Neural progenitor cell (in vitro differentiated cells): ENCODE measurements around the gene SPAG9. TPM values are rescaled to one million over a fixed set of nuclear protein-coding genes. Genes with fewer than 3 reads are reported as not detected.
A peak's percentile ranks its signal among the peaks of the same experiment; 100 is the strongest.

ENCODE experiments used
- DNase-seq: peaks from one replicate; pipeline ENCODE4 v3.0.0-alpha.2; 2016; ENCODE audit warnings: low spot score
- H2AFZ ChIP-seq: fragments of 200-600 bp; sonication (generic); replicated peaks from 2 replicates; pipeline ENCODE4 v1.6.1; 2016; ENCODE audit warnings: antibody characterized with exemption
- H3F3A ChIP-seq: fragments of 200-600 bp; sonication (generic); 2 replicates; pipeline ENCODE4 v1.6.1; 2016; ENCODE audit warnings: antibody characterized with exemption, low read depth
- H3K27ac ChIP-seq: fragments of 200-600 bp; sonication (generic); 2 replicates; pipeline ENCODE4 v1.5.1; 2016; ENCODE audit warnings: mild to moderate bottlenecking
- H3K27me3 ChIP-seq: fragments of 200-600 bp; sonication (generic); 2 replicates; pipeline ENCODE4 v1.6.1; 2016; ENCODE audit warnings: mild to moderate bottlenecking, moderate library complexity
- H3K36me3 ChIP-seq: fragments of 200-600 bp; sonication (generic); 2 replicates; pipeline ENCODE4 v1.5.1; 2016
- H3K4me1 ChIP-seq: fragments of 200-600 bp; sonication (generic); 2 replicates; pipeline ENCODE4 v1.6.1; 2016; ENCODE audit warnings: mixed run types
- H3K4me2 ChIP-seq: fragments of 200-600 bp; sonication (generic); 2 replicates; pipeline ENCODE4 v1.6.1; 2016
- H3K4me3 ChIP-seq: fragments of 200-600 bp; sonication (generic); 2 replicates; pipeline ENCODE4 v1.5.1; 2016
- H3K79me2 ChIP-seq: fragments of 200-600 bp; sonication (generic); 2 replicates; pipeline ENCODE4 v1.6.1; 2016; ENCODE audit warnings: low read depth
- H3K9ac ChIP-seq: fragments of 200-600 bp; sonication (generic); 2 replicates; pipeline ENCODE4 v1.6.1; 2016
- H3K9me3 ChIP-seq: fragments of 200-600 bp; sonication (generic); 2 replicates; pipeline ENCODE4 v1.5.1; 2016; ENCODE audit warnings: low read depth
- H4K20me1 ChIP-seq: fragments of 200-600 bp; sonication (generic); 2 replicates; pipeline ENCODE4 v1.6.1; 2016; ENCODE audit warnings: low read depth
- H3K27ac Mint-ChIP-seq: 3 replicates; pipeline ENCODE4 v1.8.0; 2021; ENCODE audit warnings: mixed read lengths
- H3K27me3 Mint-ChIP-seq: 2 replicates; pipeline ENCODE4 v1.8.0; 2022; ENCODE audit warnings: low read depth, mild to moderate bottlenecking, inconsistent platforms, moderate library complexity, mixed read lengths; ENCODE audit not compliant: insufficient read depth
- H3K36me3 Mint-ChIP-seq: 3 replicates; pipeline ENCODE4 v1.8.0; 2021; ENCODE audit warnings: mixed read lengths
- H3K4me1 Mint-ChIP-seq: 3 replicates; pipeline ENCODE4 v1.8.0; 2021; ENCODE audit warnings: mixed read lengths
- H3K4me3 Mint-ChIP-seq: 3 replicates; pipeline ENCODE4 v1.8.0; 2021; ENCODE audit warnings: mild to moderate bottlenecking, moderate library complexity, mixed read lengths
- H3K9me3 Mint-ChIP-seq: 3 replicates; pipeline ENCODE4 v1.8.0; 2020; ENCODE audit warnings: mixed read lengths
- EZH2 ChIP-seq: fragments of 200-600 bp; sonication (generic); IDR thresholded peaks from 2 replicates; pipeline ENCODE4 v1.6.1; 2017; ENCODE audit warnings: antibody characterized with exemption, mild to moderate bottlenecking, moderate library complexity
- EZH2phosphoT487 ChIP-seq: fragments of 200-600 bp; sonication (generic); IDR thresholded peaks from 2 replicates; pipeline ENCODE4 v1.6.1; 2017; ENCODE audit warnings: antibody characterized with exemption
- total RNA-seq: library from RNA; depleted of rRNA; stranded (reverse); fragments of >200 nt; gene quantifications from 2 replicates; pipeline ENCODE4 v1.2.3, GENCODE V29; 2015; ENCODE audit warnings: low replicate concordance
- TF ChIP-seq, protein P1 (sequence below): fragments of 200-600 bp; sonication (generic); IDR thresholded peaks from 2 replicates; pipeline ENCODE4 v1.5.1; 2017; ENCODE audit warnings: antibody characterized with exemption, mild to moderate bottlenecking

Gene SPAG9
- total RNA-seq, 1 donor from 2014 or later, result 99.5 TPM

DNA sequence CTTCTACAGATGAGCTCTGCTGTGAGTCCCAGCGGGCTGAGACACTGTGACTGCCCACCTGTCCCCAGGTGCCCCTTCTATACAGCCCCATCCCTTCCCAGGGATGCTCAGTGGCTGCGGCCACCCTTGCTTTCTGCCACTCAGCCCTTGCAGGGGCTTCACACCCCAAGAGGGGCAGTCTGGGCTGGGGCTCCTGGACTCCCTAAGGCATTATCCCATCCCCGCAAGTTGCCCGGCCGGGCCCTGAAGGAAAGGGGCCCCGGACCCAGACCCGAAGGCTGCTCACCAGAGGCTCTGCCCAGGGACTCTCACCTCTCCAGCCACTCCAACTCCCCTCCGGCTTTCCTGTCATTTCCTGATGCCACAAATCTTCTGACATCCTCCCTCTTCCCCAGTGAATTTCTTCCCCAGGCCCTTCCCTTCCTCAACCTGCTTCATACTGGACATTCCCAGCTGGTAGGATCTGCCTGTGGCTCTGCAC, 166.0 kb downstream of the SPAG9 start:
- H3K4me2 ChIP-seq, result peak overlapping the region; percentile 51
- H3K27me3 ChIP-seq, result no peaks in the 10 kb centered on the region
- H3K79me2 ChIP-seq, result no peaks in the 10 kb centered on the region
- TF ChIP-seq EZH2phosphoT487 (no peak), EZH2 (no peak)
- TF ChIP-seq, protein P1, sequence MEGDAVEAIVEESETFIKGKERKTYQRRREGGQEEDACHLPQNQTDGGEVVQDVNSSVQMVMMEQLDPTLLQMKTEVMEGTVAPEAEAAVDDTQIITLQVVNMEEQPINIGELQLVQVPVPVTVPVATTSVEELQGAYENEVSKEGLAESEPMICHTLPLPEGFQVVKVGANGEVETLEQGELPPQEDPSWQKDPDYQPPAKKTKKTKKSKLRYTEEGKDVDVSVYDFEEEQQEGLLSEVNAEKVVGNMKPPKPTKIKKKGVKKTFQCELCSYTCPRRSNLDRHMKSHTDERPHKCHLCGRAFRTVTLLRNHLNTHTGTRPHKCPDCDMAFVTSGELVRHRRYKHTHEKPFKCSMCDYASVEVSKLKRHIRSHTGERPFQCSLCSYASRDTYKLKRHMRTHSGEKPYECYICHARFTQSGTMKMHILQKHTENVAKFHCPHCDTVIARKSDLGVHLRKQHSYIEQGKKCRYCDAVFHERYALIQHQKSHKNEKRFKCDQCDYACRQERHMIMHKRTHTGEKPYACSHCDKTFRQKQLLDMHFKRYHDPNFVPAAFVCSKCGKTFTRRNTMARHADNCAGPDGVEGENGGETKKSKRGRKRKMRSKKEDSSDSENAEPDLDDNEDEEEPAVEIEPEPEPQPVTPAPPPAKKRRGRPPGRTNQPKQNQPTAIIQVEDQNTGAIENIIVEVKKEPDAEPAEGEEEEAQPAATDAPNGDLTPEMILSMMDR, result no peak
- Mint-ChIP-seq H3K27me3 (peaks cover 15% of the 10 kb centered on the region), H3K27ac (no peak overlapping the region), H3K36me3 (no peaks in the 10 kb centered on the region), H3K4me3 (no peak overlapping the region), H3K9me3 (no peaks in the 10 kb centered on the region), H3K4me1 (peaks cover 31% of the 10 kb centered on the region)
- no peaks in the 10 kb centered on the region for H3K36me3 ChIP-seq
- H2AFZ ChIP-seq, result peak overlapping the region; percentile 53
- H3K4me1 ChIP-seq, result peaks cover 28% of the 10 kb centered on the region
- H3K9ac ChIP-seq, result no peak overlapping the region
- no peak overlapping the region for H3K27ac ChIP-seq
- no peak for DNase-seq
- no peaks in the 10 kb centered on the region for H3K9me3 ChIP-seq
- no peaks in the 10 kb centered on the region for H4K20me1 ChIP-seq
- H3K4me3 ChIP-seq, result no peak overlapping the region
- peaks cover 11% of the 10 kb centered on the region for H3F3A ChIP-seq

DNA sequence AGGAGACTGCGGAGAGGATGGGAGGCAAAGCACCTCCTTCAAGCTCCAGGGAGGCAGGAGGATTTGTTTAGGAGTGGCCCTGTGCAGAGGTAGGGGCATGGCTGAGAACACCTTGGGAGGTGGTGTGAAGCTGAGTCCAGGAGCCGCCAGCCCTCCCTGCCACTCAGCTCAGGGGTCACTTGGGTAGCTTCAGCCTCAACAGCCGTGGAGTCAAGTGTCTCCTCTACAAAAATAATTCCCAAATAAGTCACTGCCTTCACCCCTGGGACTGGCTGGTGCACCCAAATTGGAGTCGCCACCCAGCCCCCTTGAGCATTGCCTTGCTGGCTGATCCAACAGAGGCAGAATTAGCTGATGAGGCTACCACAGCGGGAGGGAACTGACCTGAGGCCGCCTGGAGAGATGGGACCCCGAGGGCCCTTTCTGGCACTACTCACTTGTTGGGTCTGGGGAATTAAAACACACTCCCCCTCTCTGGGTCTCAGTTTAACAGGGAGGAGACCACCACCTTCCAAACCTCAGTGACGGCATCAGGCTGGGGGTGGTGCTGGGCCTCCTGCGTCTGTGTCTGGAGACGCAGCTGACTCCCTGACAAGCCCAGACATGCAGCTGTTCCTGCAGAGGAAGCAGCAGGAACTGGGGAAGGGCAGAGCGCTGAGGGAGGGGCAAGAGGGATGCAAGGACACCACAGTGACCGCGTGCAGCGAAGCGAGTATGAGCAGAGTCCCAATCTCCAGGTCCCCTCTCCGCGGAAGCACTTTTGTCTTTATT, 166.7 kb downstream of the SPAG9 start:
- H2AFZ ChIP-seq, result peak overlapping the region; percentile 53
- H3K79me2 ChIP-seq, result no peaks in the 10 kb centered on the region
- peak overlapping the region; percentile 51 for H3K4me2 ChIP-seq
- H3K9ac ChIP-seq, result no peak overlapping the region
- H3K36me3 Mint-ChIP-seq, result no peaks in the 10 kb centered on the region
- DNase-seq, result peak; percentile 69
- H3K27ac Mint-ChIP-seq, result no peak overlapping the region
- no peak overlapping the region for H3K27ac ChIP-seq
- no peaks in the 10 kb centered on the region for H3K36me3 ChIP-seq
- peaks cover 13% of the 10 kb centered on the region for H3F3A ChIP-seq
- no peaks in the 10 kb centered on the region for H4K20me1 ChIP-seq
- H3K27me3 Mint-ChIP-seq, result peaks cover 15% of the 10 kb centered on the region
- no peak overlapping the region for H3K4me3 Mint-ChIP-seq
- no peak overlapping the region for H3K4me3 ChIP-seq
- H3K27me3 ChIP-seq, result no peaks in the 10 kb centered on the region
- no peak for TF ChIP-seq EZH2phosphoT487
- TF ChIP-seq, protein P1, result no peak
- TF ChIP-seq EZH2, result no peak
- H3K9me3 Mint-ChIP-seq, result no peaks in the 10 kb centered on the region
- H3K9me3 ChIP-seq, result no peaks in the 10 kb centered on the region
- H3K4me1 ChIP-seq, result peaks cover 35% of the 10 kb centered on the region
- H3K4me1 Mint-ChIP-seq, result peaks cover 32% of the 10 kb centered on the region

DNA sequence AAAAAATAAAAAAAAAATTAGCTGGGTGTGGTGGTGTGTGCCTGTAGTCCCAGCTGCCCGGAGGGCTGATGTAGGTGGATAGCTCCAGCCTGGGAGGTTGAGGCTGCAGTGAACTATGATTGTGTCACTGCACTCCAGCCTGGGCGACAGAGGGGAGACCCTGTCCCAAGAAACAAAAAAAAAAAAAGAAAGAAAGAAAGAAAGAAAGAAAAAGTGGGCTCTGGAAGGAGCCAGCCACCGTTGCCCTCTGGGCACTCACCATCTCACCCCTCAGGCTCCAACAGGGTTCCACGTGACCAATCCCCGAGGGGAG, 167.2 kb downstream of the SPAG9 start:
- no peaks in the 10 kb centered on the region for H3K9me3 Mint-ChIP-seq
- no peaks in the 10 kb centered on the region for H4K20me1 ChIP-seq
- no peaks in the 10 kb centered on the region for H3K9me3 ChIP-seq
- no peaks in the 10 kb centered on the region for H3K36me3 Mint-ChIP-seq
- no peak overlapping the region for H3K27ac ChIP-seq
- no peaks in the 10 kb centered on the region for H3K36me3 ChIP-seq
- no peaks in the 10 kb centered on the region for H3K27me3 ChIP-seq
- H3K4me3 ChIP-seq, result no peak overlapping the region
- H3K4me1 Mint-ChIP-seq, result peaks cover 38% of the 10 kb centered on the region
- no peaks in the 10 kb centered on the region for H3K79me2 ChIP-seq
- peaks cover 15% of the 10 kb centered on the region for H3K27me3 Mint-ChIP-seq
- H3K27ac Mint-ChIP-seq, result no peak overlapping the region
- peaks cover 13% of the 10 kb centered on the region for H3F3A ChIP-seq
- no peak overlapping the region for H3K4me3 Mint-ChIP-seq
- H3K9ac ChIP-seq, result no peak overlapping the region
- peaks cover 36% of the 10 kb centered on the region for H3K4me1 ChIP-seq
- peak overlapping the region; percentile 53 for H2AFZ ChIP-seq
- DNase-seq, result no peak
- TF ChIP-seq, protein P1, result no peak
- TF ChIP-seq EZH2phosphoT487 (no peak), EZH2 (no peak)
- no peak overlapping the region for H3K4me2 ChIP-seq
